Mesenchymal stem cell (in vitro differentiated cells and primary cell): ENCODE measurements around the gene MINK1.

Experiments used
- DNase-seq: peaks from one replicate; pipeline ENCODE4 v3.0.0-alpha.2; 2013
- H2AFZ ChIP-seq: one replicate; pipeline ENCODE4 v1.6.1; 2013; ENCODE audit warnings: low read depth, mild to moderate bottlenecking, control low read depth, inconsistent platforms, low read length, moderate library complexity
- H2AK5ac ChIP-seq: 2 replicates; pipeline ENCODE4 v1.6.1; 2013; ENCODE audit warnings: low read length, moderate library complexity, mild to moderate bottlenecking, inconsistent platforms; ENCODE audit not compliant: severe bottlenecking
- H2BK120ac ChIP-seq: one replicate; pipeline ENCODE4 v1.6.1; 2013; ENCODE audit warnings: low read depth, mild to moderate bottlenecking, inconsistent platforms, low read length, moderate library complexity
- H2BK12ac ChIP-seq, 2 experiments: one replicate each; pipeline ENCODE4 v1.6.1; 2013; ENCODE audit warnings: inconsistent platforms in 2 of 2, low read length in 2 of 2, mild to moderate bottlenecking in 2 of 2, moderate library complexity in 2 of 2, control low read depth in 1 of 2
- H2BK15ac ChIP-seq: one replicate; pipeline ENCODE4 v1.6.1; 2013; ENCODE audit warnings: mild to moderate bottlenecking, low read depth, inconsistent platforms; ENCODE audit not compliant: poor library complexity, severe bottlenecking
- H2BK5ac ChIP-seq: 2 replicates; pipeline ENCODE4 v1.6.1; 2013; ENCODE audit warnings: low read depth, mild to moderate bottlenecking, low read length, control low read depth, inconsistent platforms; ENCODE audit not compliant: poor library complexity, severe bottlenecking
- H3K14ac ChIP-seq, 2 experiments: one replicate each; pipeline ENCODE4 v1.6.1; 2013; ENCODE audit warnings: inconsistent platforms in 2 of 2, low read length in 2 of 2, control low read depth in 1 of 2, mild to moderate bottlenecking in 1 of 2, moderate library complexity in 1 of 2
- H3K18ac ChIP-seq, 2 experiments: one replicate each; pipeline ENCODE4 v1.6.1; 2013; ENCODE audit warnings: inconsistent platforms in 2 of 2, low read length in 2 of 2, control low read depth in 1 of 2, low read depth in 1 of 2, mild to moderate bottlenecking in 1 of 2
- H3K23ac ChIP-seq, 2 experiments: one replicate each; pipeline ENCODE4 v1.6.1; 2013; ENCODE audit warnings: inconsistent platforms in 2 of 2, low read length in 2 of 2, mild to moderate bottlenecking in 2 of 2, moderate library complexity in 2 of 2, control low read depth in 1 of 2
- H3K27ac ChIP-seq: 2 replicates; pipeline ENCODE4 v1.5.1; 2013; ENCODE audit warnings: mild to moderate bottlenecking, moderate library complexity, low read length, control low read depth, inconsistent platforms; ENCODE audit not compliant: poor library complexity, severe bottlenecking
- H3K27me3 ChIP-seq, 2 experiments: 2 replicates each; pipeline versions ENCODE4 v1.6.1 to v1.7.0; 2013; ENCODE audit warnings: low read length in 2 of 2, mild to moderate bottlenecking in 2 of 2, moderate library complexity in 2 of 2, control low read depth in 1 of 2, inconsistent platforms in 1 of 2; ENCODE audit not compliant: control insufficient read depth in 1 of 2, insufficient read depth in 1 of 2
- H3K36me3 ChIP-seq, 2 experiments: 2 replicates each; pipeline versions ENCODE4 v1.6.1 to v1.7.0; 2013; ENCODE audit warnings: low read length in 2 of 2, control low read depth in 1 of 2, inconsistent platforms in 1 of 2, low read depth in 1 of 2, mild to moderate bottlenecking in 1 of 2; ENCODE audit not compliant: insufficient read depth in 2 of 2, control insufficient read depth in 1 of 2
- H3K4ac ChIP-seq, 2 experiments: one replicate each; pipeline ENCODE4 v1.6.1; 2013; ENCODE audit warnings: inconsistent platforms in 2 of 2, low read length in 2 of 2, mild to moderate bottlenecking in 2 of 2, moderate library complexity in 2 of 2, control low read depth in 1 of 2, low read depth in 1 of 2
- H3K4me1 ChIP-seq: 2 replicates; pipeline ENCODE4 v1.6.1; 2013; ENCODE audit warnings: low read depth, low read length, control low read depth; ENCODE audit not compliant: control insufficient read depth, insufficient read depth
- H3K4me2 ChIP-seq: 2 replicates; pipeline ENCODE4 v1.6.1; 2013; ENCODE audit warnings: low read length, mild to moderate bottlenecking, inconsistent platforms; ENCODE audit not compliant: poor library complexity, severe bottlenecking
- H3K4me3 ChIP-seq, 2 experiments: 2 replicates each; pipeline versions ENCODE4 v1.5.1 to v1.7.0; 2013; ENCODE audit warnings: low read length in 2 of 2, mild to moderate bottlenecking in 2 of 2, control low read depth in 1 of 2, low read depth in 1 of 2; ENCODE audit not compliant: insufficient read depth in 1 of 2
- H3K79me1 ChIP-seq: replicated peaks from 2 replicates; pipeline ENCODE4 v1.6.1; 2013; ENCODE audit warnings: mild to moderate bottlenecking, control low read depth, low read length, inconsistent platforms; ENCODE audit not compliant: poor library complexity, severe bottlenecking
- H3K9ac ChIP-seq: 2 replicates; pipeline ENCODE4 v1.7.0; 2013; ENCODE audit warnings: mild to moderate bottlenecking, low read length, moderate library complexity
- H3K9me3 ChIP-seq: 2 replicates; pipeline ENCODE4 v1.7.0; 2013; ENCODE audit warnings: mild to moderate bottlenecking, low read length; ENCODE audit not compliant: control insufficient read depth
- H4K8ac ChIP-seq: one replicate; pipeline ENCODE4 v1.6.1; 2013; ENCODE audit warnings: inconsistent platforms, mild to moderate bottlenecking, low read length, moderate library complexity
- H4K91ac ChIP-seq: one replicate; pipeline ENCODE4 v1.6.1; 2013; ENCODE audit warnings: mild to moderate bottlenecking, low read length, inconsistent platforms
- WGBS: methylation state at CpG from one replicate; pipeline ENCODE4 v1.1.7; 2013; ENCODE audit warnings: mixed read lengths; 5-methylcytosine and 5-hydroxymethylcytosine counted together

Gene MINK1

GRCh38 chr17:4945944-4946280 lies 112.8 kb downstream of the MINK1 start:
- Histone ChIP-seq H3K23ac (no peak overlapping the region), H3K9ac (peak overlapping the region; percentile 97), H3K4me2 (peak overlapping the region; percentile 93), H3K4ac (no peak overlapping the region), H3K14ac (no peak overlapping the region), H3K4me1 (peaks cover 37% of the 10 kb centered on the region), H2BK12ac (no peak overlapping the region), H3K18ac (no peak overlapping the region), H3K27ac (peak overlapping the region; percentile 98), H4K8ac (no peak overlapping the region), H2AFZ (no peak overlapping the region), H2BK5ac (no peak overlapping the region), H3K27me3 (no peaks in the 10 kb centered on the region), H3K36me3 (peaks cover 42 to 51% of the 10 kb centered on the region in 2 experiments), H3K4me3 (peak overlapping the region in 1 of 2 experiments; percentile 95), H2BK15ac (no peak overlapping the region), H2BK120ac (no peak overlapping the region), H4K91ac (no peak overlapping the region), H2AK5ac (no peak overlapping the region), H3K9me3 (no peaks in the 10 kb centered on the region), H3K79me1 (peaks cover 4% of the 10 kb centered on the region)
- no peak for DNase-seq
- 33% methylated on average over 4 of the region's 4 CpGs for WGBS

GRCh38 chr17:4946312-4946976 lies 113.3 kb downstream of the MINK1 start:
- H2AK5ac ChIP-seq: peak overlapping the region; percentile 61
- 62% methylated on average over 12 of the region's 16 CpGs for WGBS
- H3K36me3 ChIP-seq: peaks cover 42 to 51% of the 10 kb centered on the region in 2 experiments
- no peak for DNase-seq
- H2AFZ ChIP-seq: no peak overlapping the region
- no peaks in the 10 kb centered on the region for H3K9me3 ChIP-seq
- peaks cover 7% of the 10 kb centered on the region for H3K79me1 ChIP-seq
- no peak overlapping the region for H3K18ac ChIP-seq
- H4K91ac ChIP-seq: no peak overlapping the region
- no peak overlapping the region for H3K14ac ChIP-seq
- H2BK12ac ChIP-seq: no peak overlapping the region
- peak overlapping the region in 1 of 2 experiments; percentile 18 for H3K23ac ChIP-seq
- H2BK5ac ChIP-seq: no peak overlapping the region
- H2BK120ac ChIP-seq: no peak overlapping the region
- peaks cover 41% of the 10 kb centered on the region for H3K4me1 ChIP-seq
- peak overlapping the region; percentile 93 for H3K4me2 ChIP-seq
- H3K4ac ChIP-seq: no peak overlapping the region
- peak overlapping the region; percentile 97 for H3K9ac ChIP-seq
- no peaks in the 10 kb centered on the region for H3K27me3 ChIP-seq
- H3K27ac ChIP-seq: peak overlapping the region; percentile 98
- no peak overlapping the region for H4K8ac ChIP-seq
- peak overlapping the region; percentile 52 to 95 for H3K4me3 ChIP-seq
- no peak overlapping the region for H2BK15ac ChIP-seq

- WGBS: 0% methylated on average over 4 of the region's 7 CpGs
- Histone ChIP-seq H3K9me3 (no peaks in the 10 kb centered on the region), H3K4me2 (peak overlapping the region; percentile 93), H3K27me3 (no peaks in the 10 kb centered on the region), H3K9ac (peak overlapping the region; percentile 97), H4K91ac (no peak overlapping the region), H3K4me3 (peak overlapping the region; percentile 95 to 100), H2BK15ac (no peak overlapping the region), H3K27ac (peak overlapping the region; percentile 98), H2BK12ac (no peak overlapping the region), H2AK5ac (peak overlapping the region; percentile 61), H3K4me1 (peaks cover 42% of the 10 kb centered on the region), H3K36me3 (peaks cover 42 to 48% of the 10 kb centered on the region in 2 experiments), H2BK5ac (peak overlapping the region; percentile 53), H2BK120ac (no peak overlapping the region), H3K23ac (no peak overlapping the region), H2AFZ (no peak overlapping the region), H3K4ac (peak overlapping the region in 1 of 2 experiments; percentile 57), H3K14ac (no peak overlapping the region), H4K8ac (no peak overlapping the region), H3K18ac (peak overlapping the region in 1 of 2 experiments; percentile 35), H3K79me1 (peaks cover 9% of the 10 kb centered on the region)
- DNase-seq: no peak
These were observed 113.9 kb downstream of the MINK1 start for GRCh38 chr17:4947010-4947410.
